HG02981 (cell line): Measurements from ENCODE around the gene RASSF5.
"Not testable (repeated sequence)": the region's sequence is repeated elsewhere in the genome, so short reads cannot be mapped to it uniquely, and the experiment has no call there.

ENCODE experiments used
- ATAC-seq: cut with Tn5 transposase; IDR thresholded peaks from one replicate; pipeline ENCODE4 v1.9.1; 2021; ENCODE audit warnings: mild to moderate bottlenecking, moderate library complexity; ENCODE audit not compliant: unreplicated experiment

Gene RASSF5

GRCh38 chr1:206566999-206567398 lies 59.7 kb downstream of the RASSF5 start:
- no peak for ATAC-seq

GRCh38 chr1:206568256-206568655 lies 60.9 kb downstream of the RASSF5 start:
- ATAC-seq = no peak

GRCh38 chr1:206568779-206569352 lies 61.5 kb downstream of the RASSF5 start:
- ATAC-seq = no peak

GRCh38 chr1:206569556-206569955 lies 62.2 kb downstream of the RASSF5 start:
- no peak for ATAC-seq

GRCh38 chr1:206570529-206570928 lies 63.2 kb downstream of the RASSF5 start:
- ATAC-seq = no peak

- ATAC-seq = no peak
Observed at GRCh38 chr1:206572835-206573234, 65.5 kb downstream of the RASSF5 start.

GRCh38 chr1:206573319-206573718 lies 66.0 kb downstream of the RASSF5 start:
- no peak for ATAC-seq

GRCh38 chr1:206573762-206574161 lies 66.4 kb downstream of the RASSF5 start:
- no peak for ATAC-seq

GRCh38 chr1:206575165-206575893 lies 68.0 kb downstream of the RASSF5 start:
- ATAC-seq = peak; percentile 30

GRCh38 chr1:206575894-206576737 lies 68.8 kb downstream of the RASSF5 start:
- ATAC-seq = no peak

GRCh38 chr1:206577626-206578025 lies 70.3 kb downstream of the RASSF5 start:
- ATAC-seq = no peak

GRCh38 chr1:206578068-206578977 lies 71.0 kb downstream of the RASSF5 start:
- no peak for ATAC-seq

- no peak for ATAC-seq
Observed at GRCh38 chr1:206578978-206579374, 71.6 kb downstream of the RASSF5 start.

GRCh38 chr1:206579747-206580437 lies 72.6 kb downstream of the RASSF5 start:
- peak; percentile 87 for ATAC-seq

- ATAC-seq = peak; percentile 6
Observed at GRCh38 chr1:206580438-206581113, 73.2 kb downstream of the RASSF5 start.

GRCh38 chr1:206581114-206581497 lies 73.8 kb downstream of the RASSF5 start:
- ATAC-seq = not testable (repeated sequence)

GRCh38 chr1:206581571-206581981 lies 74.2 kb downstream of the RASSF5 start:
- ATAC-seq = no peak

GRCh38 chr1:206582537-206582936 lies 75.2 kb downstream of the RASSF5 start:
- no peak for ATAC-seq

GRCh38 chr1:206582971-206583706 lies 75.8 kb downstream of the RASSF5 start:
- no peak for ATAC-seq
